ENCODE measurements around the gene ZDHHC14.

DNA sequence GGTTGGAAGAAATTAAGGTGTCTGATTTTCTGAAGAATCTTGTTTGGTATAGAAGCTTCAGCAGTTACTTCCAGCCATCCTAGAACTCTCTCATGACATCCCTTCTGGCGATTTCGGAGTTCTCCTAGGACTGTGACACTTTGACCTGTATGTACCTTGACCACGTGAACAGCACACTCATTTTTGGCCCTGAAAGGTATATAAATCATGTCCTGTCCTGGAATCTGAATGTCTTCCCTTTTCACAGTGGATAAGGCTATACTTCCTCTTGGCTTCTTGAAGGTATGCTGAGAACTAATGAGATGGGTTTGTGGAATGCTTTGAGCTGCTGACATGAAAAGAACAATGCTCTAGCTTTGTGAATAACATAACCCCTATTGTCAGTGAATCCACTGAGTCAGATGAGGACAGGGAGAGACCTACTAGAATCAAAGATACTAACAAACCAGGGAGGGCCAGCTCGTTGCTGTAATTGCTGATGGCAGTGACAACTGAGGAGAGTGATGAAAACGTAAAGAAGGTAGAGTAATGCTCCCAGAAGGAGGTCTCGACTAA, 6.0 kb upstream of the ZDHHC14 start:
- TF ChIP-seq, protein P1, sequence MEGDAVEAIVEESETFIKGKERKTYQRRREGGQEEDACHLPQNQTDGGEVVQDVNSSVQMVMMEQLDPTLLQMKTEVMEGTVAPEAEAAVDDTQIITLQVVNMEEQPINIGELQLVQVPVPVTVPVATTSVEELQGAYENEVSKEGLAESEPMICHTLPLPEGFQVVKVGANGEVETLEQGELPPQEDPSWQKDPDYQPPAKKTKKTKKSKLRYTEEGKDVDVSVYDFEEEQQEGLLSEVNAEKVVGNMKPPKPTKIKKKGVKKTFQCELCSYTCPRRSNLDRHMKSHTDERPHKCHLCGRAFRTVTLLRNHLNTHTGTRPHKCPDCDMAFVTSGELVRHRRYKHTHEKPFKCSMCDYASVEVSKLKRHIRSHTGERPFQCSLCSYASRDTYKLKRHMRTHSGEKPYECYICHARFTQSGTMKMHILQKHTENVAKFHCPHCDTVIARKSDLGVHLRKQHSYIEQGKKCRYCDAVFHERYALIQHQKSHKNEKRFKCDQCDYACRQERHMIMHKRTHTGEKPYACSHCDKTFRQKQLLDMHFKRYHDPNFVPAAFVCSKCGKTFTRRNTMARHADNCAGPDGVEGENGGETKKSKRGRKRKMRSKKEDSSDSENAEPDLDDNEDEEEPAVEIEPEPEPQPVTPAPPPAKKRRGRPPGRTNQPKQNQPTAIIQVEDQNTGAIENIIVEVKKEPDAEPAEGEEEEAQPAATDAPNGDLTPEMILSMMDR (IDR thresholded peaks at IDR 0.05; ENCODE audit: low read length) = no peak
- TF ChIP-seq EZH2phosphoT487 (IDR thresholded peaks at IDR 0.05; ENCODE audit: low read length) = no peak
